ENCODE data around the gene HOXD9. TPM values are rescaled to one million over a fixed set of nuclear protein-coding genes. Genes with fewer than 3 reads are reported as not detected.
A peak's percentile ranks its signal among the peaks of the same experiment; 100 is the strongest.

Gene HOXD9
- total RNA-seq, 1 donor from 2014 or later = not detected

- H3K4me3 ChIP-seq (ENCODE audit: low read depth, low read length) = no peak overlapping the region
- DNase-seq (ENCODE audit: low read depth) = no peak
- H3K36me3 ChIP-seq (ENCODE audit: control insufficient read depth, insufficient read depth, low read length) = no peaks in the 10 kb centered on the region
- TF ChIP-seq CTCF (IDR thresholded peaks at IDR 0.05; ENCODE audit: insufficient read depth, low read length, severe bottlenecking) = no peak
- peaks cover 78% of the 10 kb centered on the region for H3K27me3 ChIP-seq (ENCODE audit: control insufficient read depth, insufficient read depth, low read length)
- no peak for FAIRE-seq
Observed at GRCh38 chr2:176107731-176108181, 14.8 kb upstream of the HOXD9 start.

DNA sequence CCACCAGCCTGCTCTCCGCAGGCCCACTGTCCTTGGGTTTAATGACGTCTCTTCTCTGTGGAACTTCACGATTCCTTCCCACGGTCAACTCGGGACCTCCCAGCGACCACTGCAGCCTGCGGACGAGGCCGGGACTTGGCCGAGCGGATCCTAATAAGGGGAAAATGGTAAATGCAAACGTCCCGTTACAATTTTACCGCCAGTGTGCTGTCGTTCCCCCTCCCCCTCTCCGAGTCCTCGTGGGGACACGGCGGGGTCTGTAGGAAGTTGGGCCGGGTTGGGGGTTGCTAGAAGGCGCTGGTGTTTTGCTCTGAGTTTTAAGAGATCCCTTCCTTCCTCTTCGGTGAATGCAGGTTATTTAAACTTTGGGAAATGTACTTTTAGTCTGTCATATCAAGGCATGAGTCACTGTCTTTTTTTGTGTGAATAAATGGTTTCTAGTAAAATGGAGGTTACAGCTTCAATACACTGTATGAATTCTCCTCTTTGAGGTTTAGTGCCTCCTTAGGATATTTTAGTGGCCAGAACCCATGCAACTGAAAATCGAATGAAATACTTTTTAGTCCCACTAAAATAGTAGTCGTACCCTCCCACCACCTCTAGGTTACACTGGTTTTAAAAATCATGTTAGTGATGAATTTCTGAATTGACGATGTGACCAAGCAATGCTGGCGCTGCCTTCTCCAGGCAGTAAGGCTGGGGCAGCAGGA, 13.2 kb upstream of the HOXD9 start:
- no peak for FAIRE-seq
- H3K4me3 ChIP-seq (ENCODE audit: low read depth, low read length) = no peak overlapping the region

DNA sequence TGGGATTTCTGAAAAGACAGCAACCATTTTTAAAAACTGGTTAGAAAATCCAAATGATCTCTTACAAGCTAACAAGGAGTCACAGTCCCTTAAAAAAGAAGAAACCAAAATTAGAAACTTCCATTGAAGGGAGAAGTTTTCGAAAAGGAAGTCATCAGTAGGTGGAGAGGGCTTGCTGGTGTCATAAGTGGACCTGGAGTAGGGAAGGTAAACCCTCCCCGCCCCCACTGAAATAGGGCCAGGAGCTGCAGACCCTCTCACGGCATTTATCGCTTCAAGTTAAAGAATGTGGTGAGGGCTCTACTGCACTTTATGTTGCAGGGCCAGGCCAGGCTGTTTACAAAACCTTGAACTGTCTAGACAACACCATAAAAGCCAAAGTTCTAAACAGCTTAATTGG, 12.6 kb upstream of the HOXD9 start:
- FAIRE-seq (no peak), DNase-seq (ENCODE audit: low read depth) (no peak)
- no peak for TF ChIP-seq CTCF (IDR thresholded peaks at IDR 0.05; ENCODE audit: insufficient read depth, low read length, severe bottlenecking)
- no peak overlapping the region for H3K4me3 ChIP-seq (ENCODE audit: low read depth, low read length)
- no peaks in the 10 kb centered on the region for H3K36me3 ChIP-seq (ENCODE audit: control insufficient read depth, insufficient read depth, low read length)
- peaks cover 76% of the 10 kb centered on the region for H3K27me3 ChIP-seq (ENCODE audit: control insufficient read depth, insufficient read depth, low read length)

More for the DNA sequence above, 13.2 kb upstream of the HOXD9 start:
- peaks cover 76% of the 10 kb centered on the region for H3K27me3 ChIP-seq (ENCODE audit: control insufficient read depth, insufficient read depth, low read length)
- no peak for TF ChIP-seq CTCF (IDR thresholded peaks at IDR 0.05; ENCODE audit: insufficient read depth, low read length, severe bottlenecking)
- DNase-seq (ENCODE audit: low read depth) = no peak
- no peaks in the 10 kb centered on the region for H3K36me3 ChIP-seq (ENCODE audit: control insufficient read depth, insufficient read depth, low read length)

DNA sequence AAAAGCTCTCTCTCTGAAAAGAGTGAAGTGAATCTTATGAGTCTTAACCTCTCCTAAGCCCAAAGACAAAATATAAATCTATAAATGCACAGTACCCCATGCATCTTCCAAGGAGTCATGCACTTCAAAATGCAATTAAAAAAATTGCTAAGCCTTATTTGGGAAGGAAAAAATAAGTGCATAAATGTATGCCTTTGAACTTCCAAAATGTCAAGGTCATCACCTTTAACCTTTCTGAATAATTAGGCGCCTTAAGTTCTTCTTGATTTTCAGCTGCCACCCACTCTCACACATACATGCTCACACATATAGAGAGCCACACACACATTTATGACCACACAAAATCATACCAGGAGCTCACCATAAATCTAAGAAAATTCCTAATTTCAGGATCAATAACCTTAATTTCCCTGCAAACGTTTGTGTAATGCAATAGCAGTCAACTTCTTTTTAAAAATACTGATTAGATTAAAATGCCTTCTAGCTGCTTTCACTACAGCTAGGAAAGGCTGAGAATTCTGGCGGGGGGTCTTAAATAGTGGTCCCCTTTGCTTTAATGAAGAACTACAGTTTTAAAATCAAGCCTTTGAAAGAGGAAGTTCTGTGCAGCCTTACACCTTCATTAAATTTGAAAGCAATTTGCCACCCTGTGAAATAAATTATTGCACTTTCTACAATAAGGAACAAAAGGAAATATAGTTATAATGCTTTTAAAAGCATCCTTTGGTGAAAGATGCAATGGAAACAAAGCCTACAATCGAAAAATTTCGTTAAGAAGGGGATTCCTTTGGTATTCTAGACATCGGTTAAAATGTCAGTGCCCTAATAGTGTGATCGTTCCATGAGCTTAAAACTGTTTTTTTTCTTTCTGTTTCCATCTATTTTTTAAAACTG, 11.9 kb upstream of the HOXD9 start:
- no peak for TF ChIP-seq CTCF (IDR thresholded peaks at IDR 0.05; ENCODE audit: insufficient read depth, low read length, severe bottlenecking)
- no peak for FAIRE-seq
- no peak for DNase-seq (ENCODE audit: low read depth)
- H3K27me3 ChIP-seq (ENCODE audit: control insufficient read depth, insufficient read depth, low read length) = peaks cover 74% of the 10 kb centered on the region
- H3K36me3 ChIP-seq (ENCODE audit: control insufficient read depth, insufficient read depth, low read length) = no peaks in the 10 kb centered on the region
- H3K4me3 ChIP-seq (ENCODE audit: low read depth, low read length) = no peak overlapping the region

DNA sequence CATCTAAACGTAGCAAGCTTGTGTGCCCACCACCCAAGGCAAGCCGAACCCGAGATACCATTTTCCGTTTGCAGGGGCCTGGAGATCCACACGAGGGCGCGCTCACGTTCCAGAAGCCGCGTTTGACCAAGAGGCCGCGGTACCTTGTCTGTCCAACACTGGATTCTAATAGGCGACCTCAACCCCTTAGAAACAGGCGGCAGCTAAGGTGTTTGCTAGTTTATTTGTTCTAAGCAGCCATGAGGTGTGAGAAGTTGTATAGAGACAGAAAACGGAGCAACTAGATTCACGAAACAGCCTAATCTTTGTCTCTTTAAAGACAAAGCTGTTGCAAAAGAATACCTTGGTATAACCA, 11.2 kb upstream of the HOXD9 start:
- peak; percentile 73 for TF ChIP-seq CTCF (IDR thresholded peaks at IDR 0.05; ENCODE audit: insufficient read depth, low read length, severe bottlenecking)
- peak; percentile 26 for DNase-seq (ENCODE audit: low read depth)
- H3K36me3 ChIP-seq (ENCODE audit: control insufficient read depth, insufficient read depth, low read length) = no peaks in the 10 kb centered on the region
- no peak overlapping the region for H3K4me3 ChIP-seq (ENCODE audit: low read depth, low read length)
- H3K27me3 ChIP-seq (ENCODE audit: control insufficient read depth, insufficient read depth, low read length) = peaks cover 74% of the 10 kb centered on the region
- FAIRE-seq = no peak
